Dermis blood vessel endothelial cell (primary cell): Measurements from ENCODE around the gene EFCAB7. TPM values are rescaled to one million over a fixed set of nuclear protein-coding genes. Genes with fewer than 3 reads are reported as not detected.

Source experiments
- DNase-seq: peaks from one replicate; pipeline ENCODE4 v3.0.0; 2010
- total RNA-seq: library from RNA; depleted of rRNA; stranded (reverse); fragments of >200 nt; gene quantifications from 2 replicates; pipeline ENCODE4 v1.2.3, GENCODE V29; 2014

The EFCAB7 gene
- total RNA-seq: 5.1 and 5.4 TPM in 2 replicates

GRCh38 chr1:63522891-63523728 lies at the start of gene EFCAB7, which contains the start of gene ITGB3BP:
Gene EFCAB7, plus strand, starts transcription at chr1:63523525. Its CDS starts 2,048 bp downstream, at chr1:63525573.
Gene ITGB3BP, minus strand, starts transcription at chr1:63523225. Its CDS starts 92 bp downstream, at chr1:63523133.
- peak; percentile 93 for DNase-seq

- DNase-seq: no peak
Measured at GRCh38 chr1:63475761-63476160, 47.6 kb upstream of the EFCAB7 start.

- DNase-seq: no peak
Measured at GRCh38 chr1:63480057-63480456, 43.3 kb upstream of the EFCAB7 start.

GRCh38 chr1:63486629-63487028 lies 36.7 kb upstream of the EFCAB7 start:
- no peak for DNase-seq

GRCh38 chr1:63487336-63488065 lies 35.8 kb upstream of the EFCAB7 start:
- no peak for DNase-seq

GRCh38 chr1:63497577-63497976 lies 25.7 kb upstream of the EFCAB7 start:
- DNase-seq: no peak

GRCh38 chr1:63498106-63498505 lies 25.2 kb upstream of the EFCAB7 start:
- no peak for DNase-seq

GRCh38 chr1:63501256-63501655 lies 22.1 kb upstream of the EFCAB7 start:
- no peak for DNase-seq

- DNase-seq: no peak
Measured at GRCh38 chr1:63506782-63507181, 16.5 kb upstream of the EFCAB7 start.

GRCh38 chr1:63509718-63510117 lies 13.6 kb upstream of the EFCAB7 start:
- DNase-seq: no peak

- no peak for DNase-seq
Measured at GRCh38 chr1:63512584-63512983, 10.7 kb upstream of the EFCAB7 start.

- DNase-seq: no peak
Measured at GRCh38 chr1:63516629-63517028, 6.7 kb upstream of the EFCAB7 start.

- no peak for DNase-seq
Measured at GRCh38 chr1:63523738-63524137, 413 bp downstream of the EFCAB7 start.

- no peak for DNase-seq
Measured at GRCh38 chr1:63524201-63524600, 876 bp downstream of the EFCAB7 start.

- no peak for DNase-seq
Measured at GRCh38 chr1:63532727-63533126, 9.4 kb downstream of the EFCAB7 start.

- no peak for DNase-seq
Measured at GRCh38 chr1:63533931-63534330, 10.6 kb downstream of the EFCAB7 start.

GRCh38 chr1:63534406-63534805 lies 11.1 kb downstream of the EFCAB7 start:
- no peak for DNase-seq

GRCh38 chr1:63537006-63537405 lies 13.7 kb downstream of the EFCAB7 start:
- no peak for DNase-seq

GRCh38 chr1:63537940-63538339 lies 14.6 kb downstream of the EFCAB7 start:
- DNase-seq: peak; percentile 50

- no peak for DNase-seq
Measured at GRCh38 chr1:63545780-63546179, 22.5 kb downstream of the EFCAB7 start.

GRCh38 chr1:63547621-63548294 lies 24.4 kb downstream of the EFCAB7 start:
- no peak for DNase-seq

- no peak for DNase-seq
Measured at GRCh38 chr1:63548303-63548702, 25.0 kb downstream of the EFCAB7 start.

- DNase-seq: no peak
Measured at GRCh38 chr1:63548877-63549276, 25.6 kb downstream of the EFCAB7 start.
